CD4-positive, alpha-beta T cell (primary cell): ENCODE data around the gene BICDL2. TPM values are rescaled to one million over a fixed set of nuclear protein-coding genes. Genes with fewer than 3 reads are reported as not detected.
"Not testable (repeated sequence)": the region's sequence is repeated elsewhere in the genome, so short reads cannot be mapped to it uniquely, and the experiment has no call there.

Experiments used
- ATAC-seq: fragments of 200-7000 bp; cut with Tn5 transposase; one replicate; pipeline ENCODE4 v1.10.0; 2022; ENCODE audit warnings: mild to moderate bottlenecking; ENCODE audit not compliant: poor library complexity
- CTCF ChIA-PET: fragments of 350-600 bp; sonication (Branson Sonifier 250); formaldehyde crosslinking; loops from one replicate; lab custom pipeline; 2021; ENCODE audit warnings: antibody characterized with exemption, inconsistent platforms; lab: Charles Lee
- POLR2A ChIA-PET: fragments of 350-600 bp; sonication (Branson Sonifier 250); formaldehyde crosslinking; loops from one replicate; lab custom pipeline; 2021; ENCODE audit warnings: antibody characterized with exemption, inconsistent platforms; lab: Charles Lee
- DNase-seq, 14 experiments: peaks; one replicate each; pipeline ENCODE4 v3.0.0-alpha.2; 2013 to 2020; ENCODE audit warnings: mixed read lengths in 2 of 14
- H3K27ac ChIP-seq, 2 donors: one replicate each; pipeline versions ENCODE4 v1.5.1 to v1.7.0; 2013; ENCODE audit warnings: low read length in 2 of 2, low read depth in 1 of 2, mild to moderate bottlenecking in 1 of 2
- H3K27me3 ChIP-seq, 2 experiments: 1 replicate in 1 of 2; 2 replicates in 1 of 2; pipeline versions ENCODE4 v1.6.1 to v1.7.0; 2013; ENCODE audit warnings: low read length in 2 of 2, control low read depth in 1 of 2, mild to moderate bottlenecking in 1 of 2, moderate library complexity in 1 of 2; ENCODE audit not compliant: insufficient read depth in 2 of 2, control insufficient read depth in 1 of 2
- H3K36me3 ChIP-seq: one replicate; pipeline ENCODE4 v1.6.1; 2013; ENCODE audit warnings: low read length, control low read depth; ENCODE audit not compliant: insufficient read depth
- H3K4me1 ChIP-seq: one replicate; pipeline ENCODE4 v1.6.1; 2013; ENCODE audit warnings: low read length, control low read depth; ENCODE audit not compliant: insufficient read depth
- H3K4me3 ChIP-seq: one replicate; pipeline ENCODE4 v1.5.1; 2013; ENCODE audit warnings: mild to moderate bottlenecking, low read length, moderate library complexity
- H3K9me3 ChIP-seq, 2 experiments: 1 replicate in 1 of 2; 2 replicates in 1 of 2; pipeline versions ENCODE4 v1.6.1 to v1.7.0; 2013; ENCODE audit warnings: low read length in 2 of 2, mild to moderate bottlenecking in 2 of 2, control low read depth in 1 of 2, moderate library complexity in 1 of 2; ENCODE audit not compliant: control insufficient read depth in 1 of 2, insufficient read depth in 1 of 2
- H3K27ac Mint-ChIP-seq: one replicate; pipeline ENCODE4 v1.8.0; 2020; ENCODE audit warnings: mixed read lengths
- H3K27me3 Mint-ChIP-seq: one replicate; pipeline ENCODE4 v1.8.0; 2021; ENCODE audit warnings: mixed read lengths
- H3K36me3 Mint-ChIP-seq: one replicate; pipeline ENCODE4 v1.8.0; 2021; ENCODE audit warnings: low read depth, mixed read lengths
- H3K4me1 Mint-ChIP-seq: one replicate; pipeline ENCODE4 v1.8.0; 2021; ENCODE audit warnings: low read depth, mixed read lengths
- H3K4me3 Mint-ChIP-seq: one replicate; pipeline ENCODE4 v1.8.0; 2020; ENCODE audit warnings: mild to moderate bottlenecking, mixed read lengths
- H3K9me3 Mint-ChIP-seq: one replicate; pipeline ENCODE4 v1.8.0; 2020; ENCODE audit warnings: mixed read lengths
- intact Hi-C, 2 experiments: fragments of 100-400 bp; cut with DNase I in 1 of 2; cut with micrococcal nuclease in 1 of 2; formaldehyde crosslinking; loops; one replicate each; pipeline versions ENCODE4 v1.15.1 to v1.9.0; 2023 to 2025; cut with DNase I, micrococcal nuclease
- total RNA-seq, 174 experiments: library from RNA in 2 of 174; stranded (reverse) in 2 of 174; gene quantifications; one replicate each; pipeline ENCODE4 v1.2.3 and lab custom pipeline; 2021 to 2026
- TF ChIP-seq, protein P1 (sequence below): fragments of 200-600 bp; IDR thresholded peaks from one replicate; pipeline ENCODE4 v1.8.0; 2022; ENCODE audit warnings: antibody characterized with exemption, mild to moderate bottlenecking

BICDL2 gene
- total RNA-seq, 2 experiments from 2014 or later: not detected

DNA sequence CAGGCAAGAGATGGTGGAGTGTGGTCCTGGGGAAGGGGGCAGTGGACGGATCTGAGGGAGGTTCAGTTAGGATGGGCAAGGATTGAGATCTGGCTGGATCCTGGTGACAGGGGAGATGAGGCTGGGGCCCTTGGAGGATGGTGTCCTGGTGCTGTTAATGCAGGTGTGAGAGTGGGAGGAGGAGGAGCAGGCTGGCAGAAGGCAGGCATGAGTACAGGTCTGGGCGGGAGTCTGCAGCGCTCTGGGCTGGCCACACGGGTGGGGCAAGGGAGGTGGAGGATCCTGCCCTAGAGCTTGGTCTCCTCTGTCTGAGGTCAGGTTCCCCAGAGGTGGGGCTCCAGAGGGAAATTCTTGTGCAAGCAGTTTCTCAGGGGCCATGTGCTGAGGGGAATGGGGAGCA lies 35.4 kb upstream of the BICDL2 start:
- H3K27me3 Mint-ChIP-seq, H3K27me3 ChIP-seq, H3K4me3 ChIP-seq, ATAC-seq, H3K9me3 ChIP-seq, H3K27ac ChIP-seq, intact Hi-C loops, H3K9me3 Mint-ChIP-seq: not testable (repeated sequence)
- peaks cover 89% of the 10 kb centered on the region for H3K4me1 Mint-ChIP-seq
- peak overlapping the region; percentile 88 for H3K27ac Mint-ChIP-seq
- Histone ChIP-seq H3K4me1 (peaks cover 99% of the 10 kb centered on the region), H3K36me3 (peaks cover 29% of the 10 kb centered on the region)
- peak in 3 of 14 experiments; percentile 41 to 43 (median 42) for DNase-seq
- peaks cover 33% of the 10 kb centered on the region for H3K36me3 Mint-ChIP-seq
- ChIA-PET POLR2A (interaction anchor here (2.2 to 2.4 kb wide), 2 partner anchors 27 to 57 kb away, joined by 6 to 11 read pairs; partner anchors contain the start of gene ZSCAN10), CTCF (interaction anchor here (0.9 kb wide), 1 partner anchor 12 kb away, joined by 3 read pairs; no protein-coding TSS in a partner anchor)
- H3K4me3 Mint-ChIP-seq: peak overlapping the region; percentile 80

DNA sequence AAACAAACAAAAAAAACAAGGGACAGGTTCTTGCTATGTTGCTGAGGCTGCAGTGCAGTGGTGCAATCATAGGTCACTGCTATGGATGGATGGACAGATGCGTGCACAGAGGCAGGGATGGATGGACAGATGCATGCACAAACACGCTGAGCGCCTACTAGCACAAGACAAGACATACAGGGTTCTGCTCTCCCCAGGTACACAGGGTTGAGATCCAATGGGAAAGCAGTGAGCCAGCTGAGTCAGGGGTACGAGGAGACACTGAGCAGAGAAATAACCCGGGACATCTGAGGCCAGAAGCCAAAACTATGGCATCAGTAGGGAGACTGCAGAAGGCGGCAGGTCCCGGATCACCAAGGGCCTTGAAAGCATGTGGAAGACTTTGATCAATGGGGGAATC lies 34.9 kb upstream of the BICDL2 start:
- H3K4me3 ChIP-seq: no peak overlapping the region
- peaks cover 31% of the 10 kb centered on the region for H3K36me3 ChIP-seq
- H3K27ac ChIP-seq: peak overlapping the region in 1 of 2 donors; percentile 29
- Mint-ChIP-seq H3K27me3 (no peaks in the 10 kb centered on the region), H3K36me3 (peaks cover 38% of the 10 kb centered on the region), H3K4me1 (peaks cover 86% of the 10 kb centered on the region), H3K9me3 (no peaks in the 10 kb centered on the region), H3K4me3 (peak overlapping the region; percentile 80), H3K27ac (peak overlapping the region; percentile 88)
- H3K27me3 ChIP-seq: no peaks in the 10 kb centered on the region
- intact Hi-C loops: no loop called here
- ATAC-seq: no peak
- peaks cover 97% of the 10 kb centered on the region for H3K4me1 ChIP-seq
- H3K9me3 ChIP-seq: no peaks in the 10 kb centered on the region
- no peak for DNase-seq
- TF ChIP-seq, protein P1, sequence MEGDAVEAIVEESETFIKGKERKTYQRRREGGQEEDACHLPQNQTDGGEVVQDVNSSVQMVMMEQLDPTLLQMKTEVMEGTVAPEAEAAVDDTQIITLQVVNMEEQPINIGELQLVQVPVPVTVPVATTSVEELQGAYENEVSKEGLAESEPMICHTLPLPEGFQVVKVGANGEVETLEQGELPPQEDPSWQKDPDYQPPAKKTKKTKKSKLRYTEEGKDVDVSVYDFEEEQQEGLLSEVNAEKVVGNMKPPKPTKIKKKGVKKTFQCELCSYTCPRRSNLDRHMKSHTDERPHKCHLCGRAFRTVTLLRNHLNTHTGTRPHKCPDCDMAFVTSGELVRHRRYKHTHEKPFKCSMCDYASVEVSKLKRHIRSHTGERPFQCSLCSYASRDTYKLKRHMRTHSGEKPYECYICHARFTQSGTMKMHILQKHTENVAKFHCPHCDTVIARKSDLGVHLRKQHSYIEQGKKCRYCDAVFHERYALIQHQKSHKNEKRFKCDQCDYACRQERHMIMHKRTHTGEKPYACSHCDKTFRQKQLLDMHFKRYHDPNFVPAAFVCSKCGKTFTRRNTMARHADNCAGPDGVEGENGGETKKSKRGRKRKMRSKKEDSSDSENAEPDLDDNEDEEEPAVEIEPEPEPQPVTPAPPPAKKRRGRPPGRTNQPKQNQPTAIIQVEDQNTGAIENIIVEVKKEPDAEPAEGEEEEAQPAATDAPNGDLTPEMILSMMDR: no peak
- CTCF ChIA-PET: interaction anchor here (0.9 kb wide), 1 partner anchor 12 kb away, joined by 3 read pairs; no protein-coding TSS in a partner anchor
- POLR2A ChIA-PET: interaction anchor here (1.1 to 2.4 kb wide), 4 partner anchors 12 to 63 kb away, joined by 3 to 14 read pairs (median 8); partner anchors contain the start of genes ZNF213 and ZSCAN10

DNA sequence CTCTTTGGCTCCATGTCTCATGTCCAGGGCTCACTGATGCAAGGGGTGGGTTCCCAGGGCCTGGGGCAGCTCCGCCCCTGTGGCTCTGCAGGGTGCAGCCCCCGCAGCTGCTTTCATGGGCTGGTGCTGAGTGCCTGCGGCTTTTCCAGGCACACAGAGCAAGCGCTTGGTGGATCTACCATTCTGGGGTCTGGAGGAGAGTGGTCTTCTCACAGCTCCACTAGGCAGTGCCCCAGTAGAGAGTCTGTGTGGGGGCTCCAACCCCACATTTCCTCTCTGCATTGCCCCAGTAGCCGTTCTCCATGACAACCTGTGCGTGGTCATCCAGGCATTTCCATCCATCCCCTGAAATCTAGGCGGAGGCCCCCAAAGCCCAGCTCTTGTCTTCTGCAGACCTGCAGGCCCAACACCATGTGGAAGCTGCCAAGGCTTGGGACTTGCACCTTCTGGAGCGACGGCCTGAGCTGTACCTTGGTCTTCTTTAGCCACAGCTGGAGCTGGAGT lies 33.9 kb upstream of the BICDL2 start:
- H3K4me1 Mint-ChIP-seq: peaks cover 78% of the 10 kb centered on the region
- Histone ChIP-seq H3K4me1 (peaks cover 87% of the 10 kb centered on the region), H3K4me3 (no peak overlapping the region), H3K27ac (no peak overlapping the region), H3K9me3 (no peaks in the 10 kb centered on the region), H3K36me3 (peaks cover 35% of the 10 kb centered on the region), H3K27me3 (no peaks in the 10 kb centered on the region)
- POLR2A ChIA-PET: interaction anchor here (1.0 to 2.4 kb wide), 8 partner anchors 10 to 100 kb away, joined by 3 to 14 read pairs (median 4); partner anchors contain the start of genes ZNF213 and ZSCAN10
- CTCF ChIA-PET: interaction anchor here (0.9 kb wide), 1 partner anchor 59 kb away, joined by 5 read pairs; no protein-coding TSS in a partner anchor
- H3K9me3 Mint-ChIP-seq: no peaks in the 10 kb centered on the region
- H3K36me3 Mint-ChIP-seq: peaks cover 48% of the 10 kb centered on the region
- peak overlapping the region; percentile 88 for H3K27ac Mint-ChIP-seq
- H3K27me3 Mint-ChIP-seq: no peaks in the 10 kb centered on the region
- peak overlapping the region; percentile 70 for H3K4me3 Mint-ChIP-seq
- intact Hi-C loops: no loop called here
- DNase-seq (no peak), ATAC-seq (no peak)
- TF ChIP-seq, protein P1: no peak

DNA sequence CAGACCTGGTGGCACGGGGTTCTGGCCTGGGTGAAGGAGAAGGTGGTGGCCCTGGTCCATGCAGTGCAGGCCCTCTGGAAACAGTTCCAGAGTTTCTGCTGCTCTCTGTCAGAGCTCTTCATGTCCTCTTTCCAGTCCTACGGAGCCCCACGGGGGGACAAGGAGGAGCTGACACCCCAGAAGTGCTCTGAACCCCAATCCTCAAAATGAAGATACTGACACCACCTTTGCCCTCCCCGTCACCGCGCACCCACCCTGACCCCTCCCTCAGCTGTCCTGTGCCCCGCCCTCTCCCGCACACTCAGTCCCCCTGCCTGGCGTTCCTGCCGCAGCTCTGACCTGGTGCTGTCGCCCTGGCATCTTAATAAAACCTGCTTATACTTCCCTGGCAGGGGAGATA lies 32.4 kb upstream of the BICDL2 start:
- peaks cover 53% of the 10 kb centered on the region for H3K36me3 Mint-ChIP-seq
- H3K9me3 ChIP-seq, DNase-seq, intact Hi-C loops, H3K9me3 Mint-ChIP-seq, ATAC-seq, H3K4me3 ChIP-seq, H3K27me3 Mint-ChIP-seq, H3K27me3 ChIP-seq: not testable (repeated sequence)
- Histone ChIP-seq H3K36me3 (peaks cover 35% of the 10 kb centered on the region), H3K27ac (peak overlapping the region in 1 of 2 donors; percentile 13), H3K4me1 (peaks cover 86% of the 10 kb centered on the region)
- ChIA-PET CTCF (interaction anchor here (1.0 kb wide), 2 partner anchors 60 kb away, joined by 3 to 4 read pairs; no protein-coding TSS in a partner anchor), POLR2A (interaction anchor here (0.6 to 6.5 kb wide), 11 partner anchors 9 to 1569 kb away, joined by 3 to 50 read pairs (median 5); partner anchors contain the start of genes ZNF213 and ZSCAN10)
- H3K27ac Mint-ChIP-seq: peak overlapping the region; percentile 88
- H3K4me3 Mint-ChIP-seq: peak overlapping the region; percentile 70
- H3K4me1 Mint-ChIP-seq: peaks cover 78% of the 10 kb centered on the region
